K562 (cell line): ENCODE data around the gene SLC9A1. TPM values are rescaled to one million over a fixed set of nuclear protein-coding genes. Genes with fewer than 3 reads are reported as not detected.

Experiments
- ATAC-seq: fragments of 200-7000 bp; cut with Tn5 transposase; 3 replicates; pipeline ENCODE4 v1.9.1; 2020; ENCODE audit warnings: moderate library complexity
- BruUV-seq: library from RNA; stranded (reverse); fragments of 400-500 nt; replicated peaks from 2 replicates; lab custom pipeline; 2021; lab: Mats Ljungman, UMichigan
- CTCF ChIA-PET: fragments of 300-600 bp; formaldehyde crosslinking; extraction: SDS; loops from one replicate; lab custom pipeline; 2021; ENCODE audit warnings: low intra/inter-chr PET ratio; lab: Yijun Ruan, JAX
- POLR2A ChIA-PET: fragments of 300-600, 350-650 bp; sonication (Branson Sonifier 250); formaldehyde crosslinking; extraction: SDS; loops from one replicate; lab custom pipeline; 2021; ENCODE audit warnings: antibody characterized with exemption, inconsistent platforms; lab: Yijun Ruan, JAX
- DNase-seq, 4 experiments: peaks; one replicate each; pipeline versions ENCODE4 v3.0.0 to v3.0.0-alpha.2; 2011 to 2018; ENCODE audit warnings: low spot score in 3 of 4, mixed read lengths in 3 of 4; ENCODE audit errors: extremely low read depth in 1 of 4
- FAIRE-seq: peaks from 2 replicates; lab custom pipeline; 2011; peaks lifted over from hg19 to GRCh38; lab: Jason Lieb, UNC
- H2AFZ ChIP-seq: 2 replicates; pipeline ENCODE4 v1.6.0; 2011; ENCODE audit warnings: low read depth, low read length, control low read depth, inconsistent platforms
- H3K27ac ChIP-seq: fragments of 200-600 bp; 3 replicates; pipeline ENCODE4 v1.8.0; 2011; ENCODE audit warnings: low read depth, mild to moderate bottlenecking, control low read depth, inconsistent platforms, low read length, moderate library complexity, mixed read lengths; ENCODE audit errors: extremely low read depth
- H3K27me3 ChIP-seq, 2 experiments: fragments of 300-600 bp in 1 of 2; 2 replicates in 1 of 2; 3 replicates in 1 of 2; pipeline versions ENCODE4 v1.6.0 to v1.8.0; 2011; ENCODE audit warnings: inconsistent platforms in 2 of 2, low read length in 2 of 2, mild to moderate bottlenecking in 1 of 2, mixed read lengths in 1 of 2, moderate library complexity in 1 of 2; ENCODE audit not compliant: control insufficient read depth in 2 of 2, insufficient read depth in 2 of 2
- H3K36me3 ChIP-seq: fragments of 300-600 bp; 3 replicates; pipeline ENCODE4 v1.8.0; 2011; ENCODE audit warnings: mild to moderate bottlenecking, low read length, inconsistent platforms; ENCODE audit not compliant: control insufficient read depth, insufficient read depth
- H3K4me1 ChIP-seq, 2 experiments: fragments of 200-600 bp in 1 of 2; replicated peaks in 1 of 2; 2 replicates in 1 of 2; 3 replicates in 1 of 2; pipeline versions ENCODE4 v1.5.1 to v1.8.0; 2011; ENCODE audit warnings: inconsistent platforms in 2 of 2, low read length in 2 of 2, mild to moderate bottlenecking in 1 of 2, mixed read lengths in 1 of 2, moderate library complexity in 1 of 2; ENCODE audit not compliant: control insufficient read depth in 2 of 2, insufficient read depth in 2 of 2
- H3K4me2 ChIP-seq: 2 replicates; pipeline ENCODE4 v1.6.1; 2011; ENCODE audit warnings: low read length, control low read depth, inconsistent platforms, mixed read lengths; ENCODE audit not compliant: insufficient read depth
- H3K4me3 ChIP-seq: fragments of 200-600 bp; sonication (generic), shearing (Covaris generic); 2 replicates; pipeline ENCODE4 v1.5.1; 2016; ENCODE audit warnings: control low read depth, inconsistent platforms
- H3K79me2 ChIP-seq: fragments of 200-600 bp; 3 replicates; pipeline ENCODE4 v1.8.0; 2011; ENCODE audit warnings: low read length, inconsistent platforms; ENCODE audit not compliant: control insufficient read depth, insufficient read depth
- H3K9ac ChIP-seq, 2 experiments: 2 replicates each; pipeline versions ENCODE4 v1.6.0 to v1.6.1; 2011; ENCODE audit warnings: low read depth in 2 of 2, low read length in 2 of 2, control low read depth in 1 of 2, inconsistent platforms in 1 of 2, mild to moderate bottlenecking in 1 of 2, mixed read lengths in 1 of 2; ENCODE audit not compliant: insufficient read depth in 1 of 2
- H3K9me1 ChIP-seq: one replicate; pipeline ENCODE4 v1.6.0; 2011; ENCODE audit warnings: inconsistent platforms, mild to moderate bottlenecking, low read length, moderate library complexity; ENCODE audit not compliant: control insufficient read depth, insufficient read depth
- H3K9me3 ChIP-seq: replicated peaks from 2 replicates; pipeline ENCODE4 v1.5.1; 2011; ENCODE audit warnings: low read depth, low read length, inconsistent platforms; ENCODE audit not compliant: control insufficient read depth, insufficient read depth
- H4K20me1 ChIP-seq: replicated peaks from 2 replicates; pipeline ENCODE4 v1.6.1; 2011; ENCODE audit warnings: low read length, inconsistent platforms, mixed read lengths; ENCODE audit not compliant: control insufficient read depth, insufficient read depth
- ATF7 ChIP-seq: fragments of 450-650 bp; IDR thresholded peaks from 2 replicates; pipeline ENCODE4 v1.7.1; 2014; ENCODE audit warnings: mild to moderate bottlenecking, moderate library complexity
- KAT2B ChIP-seq: IDR thresholded peaks from one replicate; pipeline ENCODE4 v1.6.1; 2012; ENCODE audit warnings: low read depth, mild to moderate bottlenecking, control low read depth, inconsistent platforms, low read length, moderate library complexity
- MCM7 ChIP-seq, 2 experiments: fragments of 450-650 bp; IDR thresholded peaks; 2 replicates each; pipeline ENCODE4 v1.6.1; 2016 to 2018
- NCOA6 ChIP-seq: fragments of 450-650 bp; IDR thresholded peaks from 2 replicates; pipeline ENCODE4 v1.6.1; 2017; ENCODE audit warnings: mild to moderate bottlenecking
- RBM25 ChIP-seq: fragments of 200-400 bp; formaldehyde crosslinking; IDR thresholded peaks from 2 replicates; pipeline ENCODE4 v1.6.1; 2018; ENCODE audit warnings: low read length, low read depth, moderate library complexity; ENCODE audit not compliant: severe bottlenecking
- RNF2 ChIP-seq: sonication (generic); IDR thresholded peaks from 2 replicates; pipeline ENCODE4 v1.6.1; 2016
- SNRNP70 ChIP-seq: fragments of 200-400 bp; formaldehyde crosslinking; optimal IDR thresholded peaks from 2 replicates; pipeline ENCODE3; 2017; ENCODE audit warnings: low read depth, low read length
- ZNF445 ChIP-seq: fragments of 250-450 bp; sonication (Bioruptor Pico); IDR thresholded peaks from 2 replicates; pipeline ENCODE4 v1.4.0; 2020; ENCODE audit warnings: low read depth, mild to moderate bottlenecking, moderate library complexity
- ZNF507 ChIP-seq: conservative IDR thresholded peaks from 2 replicates; pipeline ENCODE4 v1.6.1; 2017; ENCODE audit warnings: missing genetic modification characterization, missing compliant biosample characterization
- ZNF551 ChIP-seq: fragments of 250-450 bp; sonication (Bioruptor Pico); IDR thresholded peaks from 2 replicates; pipeline ENCODE4 v1.5.0; 2021; ENCODE audit warnings: mild to moderate bottlenecking, moderate library complexity
- WGBS: fragments of 100-300 bp; shearing (Covaris generic); methylation state at CpG from one replicate; pipeline ENCODE4 v1.1.6; 2016; ENCODE audit warnings: low coverage, mixed read lengths; ENCODE audit not compliant: insufficient coverage; ENCODE audit errors: missing lambda C conversion rate; 5-methylcytosine and 5-hydroxymethylcytosine counted together
- in situ Hi-C: fragments of 300-500 bp; cut with MboI; formaldehyde crosslinking; loops from 4 replicates; pipeline ENCODE4 v1.15.0; 2018; ENCODE audit warnings: inconsistent platforms, mixed read lengths
- intact Hi-C: fragments of 100-400 bp; cut with micrococcal nuclease; formaldehyde crosslinking; loops from 2 replicates; pipeline ENCODE4 v1.14.2; 2022
- polyA plus RNA-seq, 8 experiments: library from polyadenylated mRNA; depleted of rRNA in 4 of 8; stranded (reverse) in 5 of 8; unstranded in 3 of 8; fragments of >200 nt; fragmentation: Nextera tagmentation in 2 of 8; fragmentation: Illumina TruSeq in 1 of 8; extraction: Ambion mirVana in 2 of 8; extraction: Trizol in 1 of 8; gene quantifications; 2 replicates each; pipeline versions ENCODE4 v1.2.1 to v1.2.3, GENCODE V29; 2011 to 2014; ENCODE audit warnings: inconsistent platforms in 1 of 8, missing spikeins in 1 of 8
- total RNA-seq, 7 experiments: library from RNA; depleted of rRNA in 6 of 7; stranded (reverse); fragments of >200 nt in 6 of 7; fragmentation: Illumina TruSeq in 2 of 7; extraction: Trizol in 2 of 7; gene quantifications; 2 replicates each; pipeline versions ENCODE4 v1.2.1 to v1.2.3, GENCODE V29; 2011 to 2021; ENCODE audit warnings: low replicate concordance in 1 of 7
- TF ChIP-seq, protein P1 (sequence below): sonication (generic); formaldehyde crosslinking; IDR thresholded peaks from 2 replicates; pipeline ENCODE4 v1.8.1; 2022; ENCODE audit warnings: missing genetic modification reagents
- TF ChIP-seq, protein P2 (sequence below): sonication (generic); formaldehyde crosslinking; IDR thresholded peaks from 2 replicates; pipeline ENCODE4 v1.8.1; 2023; ENCODE audit warnings: mild to moderate bottlenecking, missing genetic modification reagents
- TF ChIP-seq, protein P3 (sequence below): fragments of 150-350 bp; IDR thresholded peaks from 2 replicates; pipeline ENCODE4 v1.6.1; 2014; ENCODE audit warnings: low read depth, mild to moderate bottlenecking, low read length, borderline replicate concordance
- TF ChIP-seq, protein P4 (sequence below): fragments of 450-650 bp; formaldehyde crosslinking; conservative IDR thresholded peaks from 2 replicates; pipeline ENCODE4 v1.4.0; 2022; ENCODE audit warnings: mild to moderate bottlenecking, missing genetic modification characterization
- TF ChIP-seq, protein P5 (sequence below): fragments of 450-650 bp; IDR thresholded peaks from 2 replicates; pipeline ENCODE4 v1.6.1; 2016; ENCODE audit warnings: missing biosample characterization, missing genetic modification characterization

SLC9A1 gene
- total and polyA plus RNA-seq, 9 of the 15 experiments (the other 6 are each of a cell fraction or from before 2014, with no cell fraction given), result 0.59 to 14.4 (median 2.0) TPM

DNA sequence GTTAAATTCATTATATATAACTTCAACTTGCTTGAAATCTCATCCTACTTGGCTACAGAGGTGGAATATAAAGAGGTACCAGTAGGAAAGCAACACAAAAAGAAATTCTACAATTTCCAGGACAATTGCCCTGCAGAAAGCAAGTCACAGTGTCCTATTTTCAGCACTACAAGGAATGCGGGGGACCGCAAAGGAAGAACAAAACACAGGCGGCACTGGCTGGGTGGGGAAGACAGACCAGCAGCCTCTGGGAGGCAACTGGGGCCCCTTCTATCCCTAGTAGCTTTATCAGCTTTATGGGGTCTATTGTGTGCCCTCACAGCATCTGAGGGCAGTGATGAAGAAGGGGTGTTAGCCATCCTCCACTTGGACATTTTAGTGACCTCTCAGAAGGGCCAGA is 30.5 kb downstream of the SLC9A1 start:
- no peak overlapping the region for H3K27ac ChIP-seq
- no peaks in the 10 kb centered on the region for H3K79me2 ChIP-seq
- H3K9me1 ChIP-seq, result no peaks in the 10 kb centered on the region
- intact Hi-C loops, result no loop called here
- peaks cover 8 to 14% of the 10 kb centered on the region in 2 experiments; a peak in 4 of 5 replicates for H3K4me1 ChIP-seq
- in situ Hi-C loops, result loop anchor here (25.0 kb wide), 1 partner anchor 488 kb away; the partner anchor contains the start of gene AHDC1
- ChIA-PET POLR2A (interaction anchor here (0.6 to 2.9 kb wide), 4 partner anchors 9 to 29 kb away, joined by 3 to 14 read pairs (median 6); partner anchors contain the start of gene SLC9A1), CTCF (no interaction called here)
- BruUV-seq, result no TSS peak
- H3K9ac ChIP-seq, result no peak overlapping the region
- no peaks in the 10 kb centered on the region for H3K27me3 ChIP-seq
- H3K4me3 ChIP-seq, result no peak overlapping the region
- ATAC-seq (no peak), DNase-seq (no peak), FAIRE-seq (no peak)
- 62% methylated on average over 3 of the region's 3 CpGs for WGBS
- H4K20me1 ChIP-seq, result no peaks in the 10 kb centered on the region
- no peaks in the 10 kb centered on the region for H3K9me3 ChIP-seq
- peaks cover 5% of the 10 kb centered on the region; the same call in 2 of the 3 replicates for H3K36me3 ChIP-seq
- no peak overlapping the region for H2AFZ ChIP-seq
- no peak overlapping the region for H3K4me2 ChIP-seq
- TF ChIP-seq RBM25 (no peak), ZNF445 (no peak), SNRNP70 (no peak), ZNF507 (tag) (no peak), RNF2 (no peak), ATF7 (no peak), MCM7 (IDR thresholded peaks at IDR 0.05) (no peak), KAT2B (no peak), ZNF551 (no peak), NCOA6 (no peak)
- TF ChIP-seq, protein P1, sequence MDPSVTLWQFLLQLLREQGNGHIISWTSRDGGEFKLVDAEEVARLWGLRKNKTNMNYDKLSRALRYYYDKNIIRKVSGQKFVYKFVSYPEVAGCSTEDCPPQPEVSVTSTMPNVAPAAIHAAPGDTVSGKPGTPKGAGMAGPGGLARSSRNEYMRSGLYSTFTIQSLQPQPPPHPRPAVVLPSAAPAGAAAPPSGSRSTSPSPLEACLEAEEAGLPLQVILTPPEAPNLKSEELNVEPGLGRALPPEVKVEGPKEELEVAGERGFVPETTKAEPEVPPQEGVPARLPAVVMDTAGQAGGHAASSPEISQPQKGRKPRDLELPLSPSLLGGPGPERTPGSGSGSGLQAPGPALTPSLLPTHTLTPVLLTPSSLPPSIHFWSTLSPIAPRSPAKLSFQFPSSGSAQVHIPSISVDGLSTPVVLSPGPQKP (CRISPR knock-in tag), result no peak
- TF ChIP-seq, protein P2, sequence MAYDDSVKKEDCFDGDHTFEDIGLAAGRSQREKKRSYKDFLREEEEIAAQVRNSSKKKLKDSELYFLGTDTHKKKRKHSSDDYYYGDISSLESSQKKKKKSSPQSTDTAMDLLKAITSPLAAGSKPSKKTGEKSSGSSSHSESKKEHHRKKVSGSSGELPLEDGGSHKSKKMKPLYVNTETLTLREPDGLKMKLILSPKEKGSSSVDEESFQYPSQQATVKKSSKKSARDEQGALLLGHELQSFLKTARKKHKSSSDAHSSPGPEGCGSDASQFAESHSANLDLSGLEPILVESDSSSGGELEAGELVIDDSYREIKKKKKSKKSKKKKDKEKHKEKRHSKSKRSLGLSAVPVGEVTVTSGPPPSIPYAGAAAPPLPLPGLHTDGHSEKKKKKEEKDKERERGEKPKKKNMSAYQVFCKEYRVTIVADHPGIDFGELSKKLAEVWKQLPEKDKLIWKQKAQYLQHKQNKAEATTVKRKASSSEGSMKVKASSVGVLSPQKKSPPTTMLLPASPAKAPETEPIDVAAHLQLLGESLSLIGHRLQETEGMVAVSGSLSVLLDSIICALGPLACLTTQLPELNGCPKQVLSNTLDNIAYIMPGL (CRISPR knock-in tag), result no peak
- TF ChIP-seq, protein P3, sequence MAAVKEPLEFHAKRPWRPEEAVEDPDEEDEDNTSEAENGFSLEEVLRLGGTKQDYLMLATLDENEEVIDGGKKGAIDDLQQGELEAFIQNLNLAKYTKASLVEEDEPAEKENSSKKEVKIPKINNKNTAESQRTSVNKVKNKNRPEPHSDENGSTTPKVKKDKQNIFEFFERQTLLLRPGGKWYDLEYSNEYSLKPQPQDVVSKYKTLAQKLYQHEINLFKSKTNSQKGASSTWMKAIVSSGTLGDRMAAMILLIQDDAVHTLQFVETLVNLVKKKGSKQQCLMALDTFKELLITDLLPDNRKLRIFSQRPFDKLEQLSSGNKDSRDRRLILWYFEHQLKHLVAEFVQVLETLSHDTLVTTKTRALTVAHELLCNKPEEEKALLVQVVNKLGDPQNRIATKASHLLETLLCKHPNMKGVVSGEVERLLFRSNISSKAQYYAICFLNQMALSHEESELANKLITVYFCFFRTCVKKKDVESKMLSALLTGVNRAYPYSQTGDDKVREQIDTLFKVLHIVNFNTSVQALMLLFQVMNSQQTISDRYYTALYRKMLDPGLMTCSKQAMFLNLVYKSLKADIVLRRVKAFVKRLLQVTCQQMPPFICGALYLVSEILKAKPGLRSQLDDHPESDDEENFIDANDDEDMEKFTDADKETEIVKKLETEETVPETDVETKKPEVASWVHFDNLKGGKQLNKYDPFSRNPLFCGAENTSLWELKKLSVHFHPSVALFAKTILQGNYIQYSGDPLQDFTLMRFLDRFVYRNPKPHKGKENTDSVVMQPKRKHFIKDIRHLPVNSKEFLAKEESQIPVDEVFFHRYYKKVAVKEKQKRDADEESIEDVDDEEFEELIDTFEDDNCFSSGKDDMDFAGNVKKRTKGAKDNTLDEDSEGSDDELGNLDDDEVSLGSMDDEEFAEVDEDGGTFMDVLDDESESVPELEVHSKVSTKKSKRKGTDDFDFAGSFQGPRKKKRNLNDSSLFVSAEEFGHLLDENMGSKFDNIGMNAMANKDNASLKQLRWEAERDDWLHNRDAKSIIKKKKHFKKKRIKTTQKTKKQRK, result no peak
- TF ChIP-seq, protein P4, sequence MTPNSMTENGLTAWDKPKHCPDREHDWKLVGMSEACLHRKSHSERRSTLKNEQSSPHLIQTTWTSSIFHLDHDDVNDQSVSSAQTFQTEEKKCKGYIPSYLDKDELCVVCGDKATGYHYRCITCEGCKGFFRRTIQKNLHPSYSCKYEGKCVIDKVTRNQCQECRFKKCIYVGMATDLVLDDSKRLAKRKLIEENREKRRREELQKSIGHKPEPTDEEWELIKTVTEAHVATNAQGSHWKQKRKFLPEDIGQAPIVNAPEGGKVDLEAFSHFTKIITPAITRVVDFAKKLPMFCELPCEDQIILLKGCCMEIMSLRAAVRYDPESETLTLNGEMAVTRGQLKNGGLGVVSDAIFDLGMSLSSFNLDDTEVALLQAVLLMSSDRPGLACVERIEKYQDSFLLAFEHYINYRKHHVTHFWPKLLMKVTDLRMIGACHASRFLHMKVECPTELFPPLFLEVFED (CRISPR knock-in tag), result no peak
- TF ChIP-seq, protein P5, sequence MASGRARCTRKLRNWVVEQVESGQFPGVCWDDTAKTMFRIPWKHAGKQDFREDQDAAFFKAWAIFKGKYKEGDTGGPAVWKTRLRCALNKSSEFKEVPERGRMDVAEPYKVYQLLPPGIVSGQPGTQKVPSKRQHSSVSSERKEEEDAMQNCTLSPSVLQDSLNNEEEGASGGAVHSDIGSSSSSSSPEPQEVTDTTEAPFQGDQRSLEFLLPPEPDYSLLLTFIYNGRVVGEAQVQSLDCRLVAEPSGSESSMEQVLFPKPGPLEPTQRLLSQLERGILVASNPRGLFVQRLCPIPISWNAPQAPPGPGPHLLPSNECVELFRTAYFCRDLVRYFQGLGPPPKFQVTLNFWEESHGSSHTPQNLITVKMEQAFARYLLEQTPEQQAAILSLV (tag), result no peak
